Heart left ventricle (tissue), 16 donors: ENCODE data around the gene ACP6. TPM values are rescaled to one million over a fixed set of nuclear protein-coding genes. Genes with fewer than 3 reads are reported as not detected.

ENCODE experiments used
- ATAC-seq, 4 donors: fragments of 200-7000 bp; cut with Tn5 transposase; one replicate each; pipeline ENCODE4 v1.9.1; 2020 to 2022; ENCODE audit warnings: moderate library complexity in 4 of 4, mild to moderate bottlenecking in 3 of 4, moderate number of reproducible peaks in 1 of 4
- DNase-seq, 5 donors: peaks; one replicate each; pipeline ENCODE4 v3.0.0-alpha.2; 2020
- H3K27ac ChIP-seq, 12 donors: fragments of 200-600 bp; sonication (generic) in 4 of 12; one replicate each; pipeline versions ENCODE4 v1.5.0 to v1.8.0; 2016 to 2022; ENCODE audit warnings: mild to moderate bottlenecking in 2 of 12
- H3K27me3 ChIP-seq, 9 donors: fragments of 200-600 bp; sonication (generic) in 2 of 9; one replicate each; pipeline versions ENCODE4 v1.5.1 to v1.8.0; 2016 to 2022; ENCODE audit warnings: mild to moderate bottlenecking in 3 of 9
- H3K36me3 ChIP-seq, 9 donors: fragments of 200-600 bp; sonication (generic) in 2 of 9; one replicate each; pipeline versions ENCODE4 v1.5.0 to v1.8.0; 2018 to 2022; ENCODE audit warnings: mild to moderate bottlenecking in 2 of 9
- H3K4me1 ChIP-seq, 12 donors: fragments of 200-600 bp; sonication (generic) in 4 of 12; one replicate each; pipeline versions ENCODE4 v1.5.0 to v1.8.0; 2016 to 2022; ENCODE audit warnings: mild to moderate bottlenecking in 3 of 12
- H3K4me3 ChIP-seq, 12 donors: fragments of 200-600 bp; sonication (generic) in 4 of 12; one replicate each; pipeline versions ENCODE4 v1.5.0 to v1.8.0; 2017 to 2022; ENCODE audit warnings: mild to moderate bottlenecking in 9 of 12, moderate library complexity in 4 of 12
- H3K9me3 ChIP-seq, 12 donors: fragments of 200-600 bp; sonication (generic) in 4 of 12; one replicate each; pipeline versions ENCODE4 v1.5.0 to v1.8.0; 2016 to 2022; ENCODE audit warnings: mild to moderate bottlenecking in 1 of 12
- POLR2A ChIP-seq, 2 donors: fragments of 450-650 bp; IDR thresholded peaks; one replicate each; pipeline ENCODE4 v1.6.1; 2017; ENCODE audit warnings: antibody characterized with exemption in 2 of 2, mild to moderate bottlenecking in 2 of 2, moderate library complexity in 2 of 2
- WGBS, 4 donors: extraction: QIAGEN DNeasy Blood & Tissue Kit in 2 of 4; methylation state at CpG; one replicate each; pipeline versions ENCODE4 v1.1.5 to v1.1.7; 2013 to 2018; 5-methylcytosine and 5-hydroxymethylcytosine counted together
- intact Hi-C, 10 donors: fragments of 100-400 bp; cut with DNase I; formaldehyde crosslinking; loops; one replicate each; pipeline versions ENCODE4 v1.11.1 to v1.14.2; 2022
- polyA plus RNA-seq, 2 donors: library from polyadenylated mRNA; stranded (reverse); fragments of 200-250 nt; gene quantifications; one replicate each; pipeline ENCODE4 v1.2.3, GENCODE V29; 2013
- total RNA-seq, 9 donors: library from RNA; depleted of rRNA in 2 of 9; stranded (reverse); fragments of >200 nt in 2 of 9; fragmentation: NEBNext Ultra II Directional in 3 of 9; extraction: Animal tissue kit (Norgen Biotek cat#: 25700) in 3 of 9; gene quantifications; one replicate each; pipeline versions ENCODE4 v1.1.0 to v1.2.4, GENCODE V29; 2016 to 2023
- TF ChIP-seq, protein P1 (sequence below), 12 donors: fragments of 200-600 bp; sonication (generic) in 4 of 12; IDR thresholded peaks; one replicate each; pipeline versions ENCODE4 v1.5.0 to v1.8.0; 2018 to 2022; ENCODE audit warnings: antibody characterized with exemption in 12 of 12, mild to moderate bottlenecking in 5 of 12
- donor health status: ischemic (EF 13 %, LVEDD 7.1; RV severe dilation, severe dysfunction).
- donor health status: healthy with polysubstance abuse.
- donor health status: DM: no; HTN: yes; CAD: no.
- donor health status: DM: no; HTN: no; CAD: no.
- donor health status: ischemic (EF 25% LVEDD 6.9; RV normal size, moderate dysfunction).
- donor health status: ischemic (EF 25% LVEDD 5.7; RV mildly dilated, moderate dysfunction).
- donor health status: healthy.
- donor health status: DM: yes; HTN: yes; CAD: no.
- donor health status: ischemic (EF 35%, LVEDD 5.7; RV mildly dilated, moderate dysfunction).
- donor health status: nonischemic (EF 11% LVEDD 7.7; RV severe dilation, severe dysfunction).
- donor health status: DM: yes; HTN: yes; CAD: no.
- donor health status: PGD.
- donor health status: ischemic (EF 29% LVEDD 5.4; RV normal size, mild dysfunction).
- donor health status: nonischemic (EF 23%, LVEDD 6.1; RV moderate dilation, normal function).

ACP6 gene
- total and polyA plus RNA-seq, 11 donors, result 4.0 to 27.8 (median 13.6) TPM

DNA sequence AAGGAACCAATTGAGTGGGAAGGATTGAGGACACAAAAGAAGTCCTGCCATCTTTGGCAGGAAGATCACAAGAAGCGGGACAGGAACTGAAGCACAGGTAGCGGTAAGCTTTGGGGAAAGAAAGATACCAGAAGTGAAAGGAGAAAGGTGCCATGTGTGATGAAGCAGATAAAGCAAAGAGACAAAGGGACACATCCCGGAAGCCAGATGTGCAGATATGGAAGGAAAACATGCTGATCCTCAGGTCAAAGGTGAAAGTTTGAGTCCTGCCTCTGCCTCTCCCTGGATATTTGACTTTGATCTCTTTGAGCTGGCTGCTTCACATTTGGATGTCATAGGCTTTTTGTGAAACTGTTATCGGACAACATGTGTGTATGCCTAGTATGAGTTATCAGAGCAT is 34.0 kb downstream of the ACP6 start:
- TF ChIP-seq, protein P1, sequence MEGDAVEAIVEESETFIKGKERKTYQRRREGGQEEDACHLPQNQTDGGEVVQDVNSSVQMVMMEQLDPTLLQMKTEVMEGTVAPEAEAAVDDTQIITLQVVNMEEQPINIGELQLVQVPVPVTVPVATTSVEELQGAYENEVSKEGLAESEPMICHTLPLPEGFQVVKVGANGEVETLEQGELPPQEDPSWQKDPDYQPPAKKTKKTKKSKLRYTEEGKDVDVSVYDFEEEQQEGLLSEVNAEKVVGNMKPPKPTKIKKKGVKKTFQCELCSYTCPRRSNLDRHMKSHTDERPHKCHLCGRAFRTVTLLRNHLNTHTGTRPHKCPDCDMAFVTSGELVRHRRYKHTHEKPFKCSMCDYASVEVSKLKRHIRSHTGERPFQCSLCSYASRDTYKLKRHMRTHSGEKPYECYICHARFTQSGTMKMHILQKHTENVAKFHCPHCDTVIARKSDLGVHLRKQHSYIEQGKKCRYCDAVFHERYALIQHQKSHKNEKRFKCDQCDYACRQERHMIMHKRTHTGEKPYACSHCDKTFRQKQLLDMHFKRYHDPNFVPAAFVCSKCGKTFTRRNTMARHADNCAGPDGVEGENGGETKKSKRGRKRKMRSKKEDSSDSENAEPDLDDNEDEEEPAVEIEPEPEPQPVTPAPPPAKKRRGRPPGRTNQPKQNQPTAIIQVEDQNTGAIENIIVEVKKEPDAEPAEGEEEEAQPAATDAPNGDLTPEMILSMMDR (IDR thresholded peaks at IDR 0.05), result no peak
- no peak for TF ChIP-seq POLR2A (IDR thresholded peaks at IDR 0.05)
- H3K9me3 ChIP-seq, result no peaks in the 10 kb centered on the region
- intact Hi-C loops, result loop anchor here in 2 of 10 donors (2.0 to 5.0 kb wide), 3 partner anchors 254 to 349 kb away; no protein-coding TSS in a partner anchor
- peak overlapping the region in 1 of 12 donors; percentile 73 for H3K27ac ChIP-seq
- no peak overlapping the region for H3K4me3 ChIP-seq
- WGBS, 4 donors, result 94 to 98% (median 95%) methylated on average over 4 of the region's 4 CpGs
- ATAC-seq (no peak), DNase-seq (no peak)
- H3K36me3 ChIP-seq, result peaks cover 0 to 6% (median 0%) of the 10 kb centered on the region in 9 donors
- no peaks in the 10 kb centered on the region for H3K27me3 ChIP-seq
- peaks cover 0 to 18% (median 5%) of the 10 kb centered on the region in 12 donors for H3K4me1 ChIP-seq

DNA sequence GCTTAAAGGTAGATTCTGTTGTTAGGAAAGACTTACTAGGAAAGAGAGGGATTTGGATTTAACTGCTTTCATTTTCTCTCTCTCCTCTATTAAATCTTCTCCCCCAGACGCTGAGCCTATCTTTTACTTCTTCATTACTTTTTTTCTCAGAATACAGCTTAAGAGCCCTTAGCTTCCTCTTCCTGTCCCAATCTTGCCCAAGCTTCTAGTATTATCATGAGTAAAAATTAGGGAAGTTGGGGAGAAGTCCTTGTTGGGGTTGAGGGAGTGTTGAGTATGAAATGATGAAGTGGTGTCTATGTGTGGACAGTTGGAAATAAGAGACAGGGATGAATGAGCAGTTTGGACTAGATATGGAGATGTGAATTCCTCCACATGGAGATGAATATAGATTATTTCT is 35.0 kb downstream of the ACP6 start:
- H3K27ac ChIP-seq, result peak overlapping the region in 1 of 12 donors; percentile 73
- peaks cover 0 to 6% (median 0%) of the 10 kb centered on the region in 9 donors for H3K36me3 ChIP-seq
- peaks cover 0 to 11% (median 0%) of the 10 kb centered on the region in 12 donors for H3K4me1 ChIP-seq
- ATAC-seq (peak; percentile 32 to 63 (median 45)), DNase-seq (no peak)
- no peaks in the 10 kb centered on the region for H3K9me3 ChIP-seq
- TF ChIP-seq POLR2A (IDR thresholded peaks at IDR 0.05), result no peak
- TF ChIP-seq, protein P1 (IDR thresholded peaks at IDR 0.05), result no peak
- H3K4me3 ChIP-seq, result peak overlapping the region in 1 of 12 donors; percentile 12
- no peaks in the 10 kb centered on the region for H3K27me3 ChIP-seq
- intact Hi-C loops, result loop anchor here in 1 of 10 donors (5.0 kb wide), 2 partner anchors 257 to 348 kb away; no protein-coding TSS in a partner anchor
- WGBS, 4 donors, result 75 to 85% (median 77%) methylated on average over 1 of the region's 1 CpG

DNA sequence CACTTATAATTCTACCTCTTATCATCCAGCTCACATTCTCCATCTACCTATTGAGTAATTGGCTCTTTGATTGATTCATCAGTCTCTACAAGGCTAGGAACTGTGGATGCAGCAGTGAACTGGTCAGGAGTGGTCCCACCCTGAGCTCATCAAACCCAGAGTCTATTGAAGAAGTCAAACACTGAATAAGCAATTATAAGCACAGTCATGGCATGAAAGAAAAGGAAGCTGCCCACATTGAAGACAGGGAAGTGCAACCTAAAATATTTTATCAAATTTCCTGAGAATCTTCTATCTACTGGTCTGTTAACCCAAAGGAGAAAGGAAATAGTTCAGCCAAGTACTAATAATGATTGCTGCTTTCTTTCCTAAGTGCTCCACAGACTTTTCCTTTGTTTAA is 35.7 kb downstream of the ACP6 start:
- H3K4me1 ChIP-seq, result peaks cover 0 to 11% (median 0%) of the 10 kb centered on the region in 12 donors
- no peaks in the 10 kb centered on the region for H3K9me3 ChIP-seq
- H3K36me3 ChIP-seq, result peaks cover 0 to 6% (median 0%) of the 10 kb centered on the region in 9 donors
- peak overlapping the region in 1 of 12 donors; percentile 12 for H3K4me3 ChIP-seq
- DNase-seq, result no peak
- peak overlapping the region in 1 of 12 donors; percentile 73 for H3K27ac ChIP-seq
- H3K27me3 ChIP-seq, result no peaks in the 10 kb centered on the region
- ATAC-seq, result no peak
- intact Hi-C loops, result loop anchor here in 2 of 10 donors (5.0 kb wide), 3 partner anchors 258 to 362 kb away; no protein-coding TSS in a partner anchor
- no peak for TF ChIP-seq POLR2A (IDR thresholded peaks at IDR 0.05)
- TF ChIP-seq, protein P1 (IDR thresholded peaks at IDR 0.05), result no peak

DNA sequence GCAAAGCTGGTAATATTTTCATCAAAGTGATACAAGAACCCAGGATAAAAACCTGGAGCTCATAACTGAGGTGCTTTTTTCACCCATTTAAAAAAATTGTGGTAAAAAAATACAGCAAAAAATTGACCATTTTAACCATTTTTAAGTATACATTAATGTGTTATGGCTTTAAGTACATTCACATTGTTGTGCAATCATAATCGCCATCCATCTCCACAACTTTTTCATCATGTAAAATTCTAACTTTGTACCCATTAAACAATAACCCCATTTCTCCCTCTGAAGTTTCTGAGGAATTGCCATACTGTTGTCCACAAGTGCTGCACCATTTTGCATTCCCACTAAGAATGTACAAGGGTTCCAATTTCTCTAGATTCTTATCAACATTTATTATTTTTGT is 36.6 kb downstream of the ACP6 start:
- no peak for DNase-seq
- TF ChIP-seq, protein P1 (IDR thresholded peaks at IDR 0.05), result no peak
- no peak for TF ChIP-seq POLR2A (IDR thresholded peaks at IDR 0.05)
- Histone ChIP-seq H3K4me1 (peaks cover 0 to 12% (median 0%) of the 10 kb centered on the region in 12 donors), H3K27ac (no peak overlapping the region), H3K4me3 (no peak overlapping the region), H3K27me3 (no peaks in the 10 kb centered on the region), H3K36me3 (peaks cover 0 to 5% (median 0%) of the 10 kb centered on the region in 9 donors), H3K9me3 (no peaks in the 10 kb centered on the region)
- 93 to 96% (median 95%) methylated on average over 1 of the region's 1 CpG for WGBS, 4 donors
- intact Hi-C loops, result loop anchor here in 1 of 10 donors (5.0 kb wide), 1 partner anchor 361 kb away; no protein-coding TSS in a partner anchor
- ATAC-seq, result no peak
